Measurements from ENCODE around the gene AOPEP. TPM values are rescaled to one million over a fixed set of nuclear protein-coding genes. Genes with fewer than 3 reads are reported as not detected.

AOPEP gene
- total RNA-seq, 1 donor from 2014 or later, result 305 TPM

DNA sequence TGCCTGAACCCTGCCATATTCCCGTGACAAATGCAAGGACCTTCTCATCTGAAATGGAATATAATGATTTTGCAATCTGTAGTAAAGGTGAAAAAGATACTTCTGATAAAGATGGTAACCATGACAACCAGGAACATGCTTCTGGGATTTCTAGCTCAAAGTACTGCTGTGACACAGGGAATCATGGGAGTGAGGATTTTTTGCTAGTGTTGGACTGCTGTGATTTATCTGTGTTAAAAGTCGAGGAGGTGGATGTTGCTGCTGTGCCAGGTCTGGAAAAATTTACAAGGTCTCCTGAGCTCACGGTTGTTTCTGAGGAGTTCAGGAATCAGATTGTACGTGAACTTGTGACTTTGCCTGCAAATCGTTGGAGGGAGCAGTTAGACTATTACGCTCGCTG, 33.5 kb downstream of the AOPEP start:
- H3K36me3 ChIP-seq, result peaks cover 0 to 5% of the 10 kb centered on the region in 2 donors
- no peak overlapping the region for H3K27ac ChIP-seq
- no peaks in the 10 kb centered on the region for H3K4me1 ChIP-seq
- no peaks in the 10 kb centered on the region for H3K9me3 ChIP-seq
- no peak for DNase-seq (ENCODE audit: extremely low spot score in 2 of 2)
- TF ChIP-seq, protein P1, sequence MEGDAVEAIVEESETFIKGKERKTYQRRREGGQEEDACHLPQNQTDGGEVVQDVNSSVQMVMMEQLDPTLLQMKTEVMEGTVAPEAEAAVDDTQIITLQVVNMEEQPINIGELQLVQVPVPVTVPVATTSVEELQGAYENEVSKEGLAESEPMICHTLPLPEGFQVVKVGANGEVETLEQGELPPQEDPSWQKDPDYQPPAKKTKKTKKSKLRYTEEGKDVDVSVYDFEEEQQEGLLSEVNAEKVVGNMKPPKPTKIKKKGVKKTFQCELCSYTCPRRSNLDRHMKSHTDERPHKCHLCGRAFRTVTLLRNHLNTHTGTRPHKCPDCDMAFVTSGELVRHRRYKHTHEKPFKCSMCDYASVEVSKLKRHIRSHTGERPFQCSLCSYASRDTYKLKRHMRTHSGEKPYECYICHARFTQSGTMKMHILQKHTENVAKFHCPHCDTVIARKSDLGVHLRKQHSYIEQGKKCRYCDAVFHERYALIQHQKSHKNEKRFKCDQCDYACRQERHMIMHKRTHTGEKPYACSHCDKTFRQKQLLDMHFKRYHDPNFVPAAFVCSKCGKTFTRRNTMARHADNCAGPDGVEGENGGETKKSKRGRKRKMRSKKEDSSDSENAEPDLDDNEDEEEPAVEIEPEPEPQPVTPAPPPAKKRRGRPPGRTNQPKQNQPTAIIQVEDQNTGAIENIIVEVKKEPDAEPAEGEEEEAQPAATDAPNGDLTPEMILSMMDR (IDR thresholded peaks at IDR 0.05), result no peak
- TF ChIP-seq POLR2AphosphoS5 (IDR thresholded peaks at IDR 0.05; ENCODE audit: insufficient read depth in 1 of 2, low read depth in 1 of 2) (no peak), POLR2A (IDR thresholded peaks at IDR 0.05) (no peak)
- H3K4me3 ChIP-seq, result no peak overlapping the region
- intact Hi-C loops (cut with DNase I), result no loop called here
- H3K27me3 ChIP-seq, result no peaks in the 10 kb centered on the region

DNA sequence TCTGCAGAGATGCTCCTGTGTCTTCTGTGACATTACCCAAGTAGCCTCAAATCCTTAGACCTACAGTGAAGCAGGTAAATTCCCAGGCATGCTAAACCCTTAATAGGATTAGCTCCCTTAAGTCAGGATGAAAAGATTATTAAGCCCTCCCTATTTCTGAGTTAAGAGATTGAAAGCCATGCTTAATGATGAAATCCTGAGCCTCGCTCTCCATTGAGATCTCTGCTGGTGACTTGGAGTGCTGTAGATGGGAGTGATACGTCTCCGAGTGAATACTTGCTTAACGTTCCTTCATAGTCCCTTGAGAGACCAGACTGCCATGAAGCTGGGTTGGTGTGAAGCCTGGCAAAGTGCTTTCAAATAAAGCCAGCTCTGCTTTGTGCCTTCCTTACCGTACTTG, 34.2 kb downstream of the AOPEP start:
- Histone ChIP-seq H3K4me1 (no peaks in the 10 kb centered on the region), H3K27me3 (no peaks in the 10 kb centered on the region), H3K27ac (no peak overlapping the region), H3K4me3 (no peak overlapping the region), H3K36me3 (peaks cover 0 to 5% of the 10 kb centered on the region in 2 donors), H3K9me3 (no peaks in the 10 kb centered on the region)
- no peak for DNase-seq (ENCODE audit: extremely low spot score in 2 of 2)
- TF ChIP-seq POLR2AphosphoS5 (IDR thresholded peaks at IDR 0.05; ENCODE audit: insufficient read depth in 1 of 2, low read depth in 1 of 2), result no peak
- no peak for TF ChIP-seq POLR2A (IDR thresholded peaks at IDR 0.05)
- TF ChIP-seq, protein P1 (IDR thresholded peaks at IDR 0.05), result no peak
- intact Hi-C loops (cut with DNase I), result no loop called here

DNA sequence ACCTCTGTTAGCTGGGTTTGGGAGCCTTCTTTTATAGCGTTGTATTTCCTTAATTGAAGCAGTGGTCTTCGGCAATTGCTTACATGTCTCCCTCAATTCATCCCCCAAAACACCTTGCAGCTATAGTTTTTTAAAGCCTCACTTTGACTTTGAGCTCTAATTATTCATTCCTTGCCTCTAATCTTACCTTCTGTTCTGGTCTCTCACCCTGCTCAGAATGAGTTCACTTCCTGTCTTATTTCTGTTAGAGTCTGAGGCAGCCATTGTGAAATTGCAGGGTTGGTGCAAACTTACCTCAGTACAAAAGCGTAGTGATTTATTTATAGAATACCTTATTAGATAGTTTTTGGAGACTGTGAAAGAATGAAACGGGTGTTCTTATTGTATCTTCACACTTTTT, 35.0 kb downstream of the AOPEP start:
- no peak for DNase-seq (ENCODE audit: extremely low spot score in 2 of 2)
- Histone ChIP-seq H3K4me3 (no peak overlapping the region), H3K4me1 (no peaks in the 10 kb centered on the region), H3K27ac (no peak overlapping the region), H3K9me3 (no peaks in the 10 kb centered on the region), H3K36me3 (peaks cover 0 to 5% of the 10 kb centered on the region in 2 donors), H3K27me3 (no peaks in the 10 kb centered on the region)
- TF ChIP-seq, protein P1 (IDR thresholded peaks at IDR 0.05), result no peak
- TF ChIP-seq POLR2A (IDR thresholded peaks at IDR 0.05), result no peak
- no peak for TF ChIP-seq POLR2AphosphoS5 (IDR thresholded peaks at IDR 0.05; ENCODE audit: insufficient read depth in 1 of 2, low read depth in 1 of 2)
- intact Hi-C loops (cut with DNase I), result no loop called here

DNA sequence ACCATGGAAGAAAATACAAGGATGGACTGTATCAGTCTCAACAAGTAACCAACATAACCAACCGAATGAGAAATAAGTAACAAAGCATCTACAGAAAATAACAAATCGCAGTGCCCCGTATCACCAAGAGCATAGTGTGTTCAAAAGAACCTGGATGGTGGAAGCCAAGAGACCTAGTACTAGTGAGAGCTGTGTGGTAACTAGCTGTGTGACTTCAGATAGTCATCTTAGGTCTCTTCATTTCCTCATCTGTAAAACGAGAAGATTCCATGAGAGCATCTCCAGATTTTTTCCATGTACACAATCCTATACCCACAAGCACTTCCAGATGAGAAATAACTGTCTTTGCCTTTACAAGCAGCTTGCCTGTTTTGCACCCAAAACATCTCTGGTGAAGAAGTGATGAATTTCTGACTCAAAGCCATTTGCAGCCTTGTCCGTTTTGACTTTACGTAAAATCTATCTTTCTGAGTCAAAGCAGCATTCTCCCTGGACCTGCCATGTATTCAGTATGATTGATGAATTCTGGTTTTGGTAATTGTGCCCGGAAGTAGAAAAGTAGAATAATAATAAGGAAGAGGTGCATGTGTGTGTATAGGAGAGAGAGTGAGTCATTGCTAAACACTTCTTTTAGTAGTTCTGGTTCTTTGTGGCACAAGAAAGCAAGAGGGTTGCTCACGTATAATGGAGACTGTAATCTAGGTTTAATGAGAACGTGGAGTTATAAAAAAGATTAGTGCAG, 41.0 kb downstream of the AOPEP start:
- H3K27me3 ChIP-seq, result no peaks in the 10 kb centered on the region
- DNase-seq (ENCODE audit: extremely low spot score in 2 of 2), result no peak
- no peaks in the 10 kb centered on the region for H3K36me3 ChIP-seq
- peaks cover 12% of the 10 kb centered on the region for H3K4me1 ChIP-seq
- TF ChIP-seq, protein P1 (IDR thresholded peaks at IDR 0.05), result no peak
- TF ChIP-seq POLR2AphosphoS5 (IDR thresholded peaks at IDR 0.05; ENCODE audit: insufficient read depth in 1 of 2, low read depth in 1 of 2) (no peak), POLR2A (IDR thresholded peaks at IDR 0.05) (no peak)
- no peak overlapping the region for H3K27ac ChIP-seq
- intact Hi-C loops (cut with DNase I), result no loop called here
- no peak overlapping the region for H3K4me3 ChIP-seq
- H3K9me3 ChIP-seq, result no peaks in the 10 kb centered on the region

DNA sequence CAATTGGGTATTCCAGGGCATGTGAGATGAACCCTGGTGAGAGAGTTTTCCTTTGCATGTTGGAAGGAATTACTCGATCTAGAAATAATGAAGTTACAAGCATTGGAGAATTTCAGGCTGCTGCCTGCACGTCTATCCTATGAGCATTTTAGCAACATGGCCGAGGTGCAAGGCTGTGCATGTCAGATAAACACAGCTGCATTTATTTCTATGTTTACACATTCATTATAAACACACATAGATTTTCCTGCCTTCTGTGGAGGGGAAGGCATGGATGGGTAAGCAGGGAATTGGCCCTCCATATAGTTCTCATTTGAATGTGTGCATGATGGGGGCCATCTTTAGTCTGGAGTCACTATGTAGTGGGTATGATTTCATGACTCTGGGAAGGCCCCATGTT, 42.3 kb downstream of the AOPEP start:
- no peak overlapping the region for H3K4me3 ChIP-seq
- no peaks in the 10 kb centered on the region for H3K27me3 ChIP-seq
- intact Hi-C loops (cut with DNase I), result no loop called here
- no peaks in the 10 kb centered on the region for H3K36me3 ChIP-seq
- no peak overlapping the region for H3K27ac ChIP-seq
- no peaks in the 10 kb centered on the region for H3K9me3 ChIP-seq
- TF ChIP-seq POLR2A (IDR thresholded peaks at IDR 0.05) (no peak), POLR2AphosphoS5 (IDR thresholded peaks at IDR 0.05; ENCODE audit: insufficient read depth in 1 of 2, low read depth in 1 of 2) (no peak)
- TF ChIP-seq, protein P1 (IDR thresholded peaks at IDR 0.05), result no peak
- peaks cover 20% of the 10 kb centered on the region for H3K4me1 ChIP-seq
- DNase-seq (ENCODE audit: extremely low spot score in 2 of 2), result no peak
